OCI-LY7 (cell line): ENCODE results near the gene SPON1. TPM values are rescaled to one million over a fixed set of nuclear protein-coding genes. Genes with fewer than 3 reads are reported as not detected.
"Not testable (repeated sequence)": the region's sequence is repeated elsewhere in the genome, so short reads cannot be mapped to it uniquely, and the experiment has no call there.

ENCODE experiments used
- BruUV-seq: library from RNA; stranded (reverse); fragments of 400-500 nt; replicated peaks from 2 replicates; lab custom pipeline; 2021; lab: Mats Ljungman, UMichigan
- CTCF ChIA-PET: fragments of 300-600 bp; sonication (Branson Sonifier 250); formaldehyde crosslinking; loops from one replicate; lab custom pipeline; 2022; ENCODE audit warnings: antibody characterized with exemption; ENCODE audit not compliant: unreplicated experiment; lab: Charles Lee
- POLR2A ChIA-PET: fragments of 300-600 bp; sonication (Branson Sonifier 250); formaldehyde crosslinking; loops from one replicate; lab custom pipeline; 2022; ENCODE audit warnings: antibody characterized with exemption; lab: Charles Lee
- DNase-seq: peaks from one replicate; pipeline ENCODE4 v3.0.0-alpha.2; 2015; ENCODE audit warnings: low spot score
- H2AFZ ChIP-seq: fragments of 200-600 bp; sonication (generic), shearing (Covaris generic); 2 replicates; pipeline ENCODE4 v1.6.1; 2014; ENCODE audit warnings: mild to moderate bottlenecking, antibody characterized with exemption, low read length, moderate library complexity
- H3K27ac ChIP-seq: fragments of 200-600 bp; sonication (generic); 2 replicates; pipeline ENCODE4 v1.5.1; 2014; ENCODE audit warnings: mixed run types, low read depth, mild to moderate bottlenecking, moderate library complexity, low read length, inconsistent platforms; ENCODE audit not compliant: poor library complexity, severe bottlenecking
- H3K36me3 ChIP-seq: fragments of 200-600 bp; sonication (generic); 2 replicates; pipeline ENCODE4 v1.6.1; 2014; ENCODE audit warnings: mild to moderate bottlenecking, antibody characterized with exemption, low read length, moderate library complexity, mixed read lengths; ENCODE audit not compliant: insufficient read depth
- H3K4me1 ChIP-seq: fragments of 200-600 bp; sonication (generic); 2 replicates; pipeline ENCODE4 v1.5.1; 2014; ENCODE audit warnings: mild to moderate bottlenecking, low read length; ENCODE audit not compliant: insufficient read depth, poor library complexity, severe bottlenecking
- H3K4me2 ChIP-seq: fragments of 200-600 bp; sonication (generic); 2 replicates; pipeline ENCODE4 v1.6.1; 2014; ENCODE audit warnings: mild to moderate bottlenecking, low read length
- H3K4me3 ChIP-seq: fragments of 200-600 bp; sonication (generic); 2 replicates; pipeline ENCODE4 v1.5.1; 2014; ENCODE audit warnings: mild to moderate bottlenecking, low read depth, low read length; ENCODE audit not compliant: poor library complexity, severe bottlenecking
- H3K79me2 ChIP-seq: fragments of 200-600 bp; sonication (generic); 2 replicates; pipeline ENCODE4 v1.6.1; 2016; ENCODE audit warnings: low read depth, mild to moderate bottlenecking, low read length, moderate library complexity, mixed read lengths; ENCODE audit not compliant: insufficient read depth
- H3K9me2 ChIP-seq: fragments of 200-600 bp; sonication (generic); 2 replicates; pipeline ENCODE4 v1.6.1; 2016; ENCODE audit warnings: mild to moderate bottlenecking, low read length, mixed read lengths; ENCODE audit not compliant: insufficient read depth
- H3K9me3 ChIP-seq: fragments of 200-600 bp; sonication (generic); 2 replicates; pipeline ENCODE4 v1.6.1; 2014; ENCODE audit warnings: mild to moderate bottlenecking, mixed run types, low read length, mixed read lengths
- H4K20me1 ChIP-seq: fragments of 200-600 bp; sonication (generic); 2 replicates; pipeline ENCODE4 v1.6.1; 2014; ENCODE audit warnings: mild to moderate bottlenecking, antibody characterized with exemption, low read length, moderate library complexity, mixed read lengths; ENCODE audit not compliant: insufficient read depth
- EZH2phosphoT487 ChIP-seq: fragments of 200-600 bp; sonication (generic); IDR thresholded peaks from 2 replicates; pipeline ENCODE4 v1.6.1; 2018; ENCODE audit warnings: low read depth, borderline replicate concordance, mild to moderate bottlenecking, mixed run types, antibody characterized with exemption, low read length, moderate library complexity, mixed read lengths
- intact Hi-C: fragments of 100-400 bp; cut with micrococcal nuclease; formaldehyde crosslinking; loops from one replicate; pipeline ENCODE4 v1.10.0; 2022; ENCODE audit not compliant: unreplicated experiment
- total RNA-seq, 2 experiments: library from RNA; depleted of rRNA in 1 of 2; stranded (reverse); fragments of >200 nt in 1 of 2; shearing (Covaris generic) in 1 of 2; gene quantifications; 2 replicates each; pipeline ENCODE4 v1.2.3, GENCODE V29; 2014 to 2022
- TF ChIP-seq, protein P1 (sequence below): fragments of 200-600 bp; sonication (generic); conservative IDR thresholded peaks from 2 replicates; pipeline ENCODE4 v1.5.1; 2014; ENCODE audit warnings: mild to moderate bottlenecking, antibody characterized with exemption, low read length, moderate library complexity, mixed read lengths

The SPON1 gene
- total RNA-seq, 2 experiments from 2014 or later, result 0.38 TPM; not detected in 1

DNA sequence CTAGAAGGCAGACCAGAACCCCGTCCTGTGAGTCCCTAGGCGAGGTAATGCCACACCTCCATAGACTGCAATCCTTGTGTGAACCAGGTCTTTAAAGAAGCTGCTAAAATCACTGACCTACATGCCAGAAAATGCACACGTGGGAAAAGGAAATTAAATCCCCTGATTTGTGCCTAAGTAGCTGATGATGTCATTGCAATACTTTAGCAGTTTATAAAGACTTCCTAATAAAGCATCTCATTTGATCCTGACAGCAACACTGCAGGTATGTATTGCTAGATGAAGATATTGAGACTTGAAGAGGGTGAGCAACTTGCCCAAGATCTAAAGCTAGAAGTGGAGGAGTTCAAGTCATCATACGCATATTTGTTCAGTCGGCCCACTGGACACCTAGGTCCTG lies 289.2 kb downstream of the SPON1 start:
- TF ChIP-seq EZH2phosphoT487, result no peak
- TF ChIP-seq, protein P1, sequence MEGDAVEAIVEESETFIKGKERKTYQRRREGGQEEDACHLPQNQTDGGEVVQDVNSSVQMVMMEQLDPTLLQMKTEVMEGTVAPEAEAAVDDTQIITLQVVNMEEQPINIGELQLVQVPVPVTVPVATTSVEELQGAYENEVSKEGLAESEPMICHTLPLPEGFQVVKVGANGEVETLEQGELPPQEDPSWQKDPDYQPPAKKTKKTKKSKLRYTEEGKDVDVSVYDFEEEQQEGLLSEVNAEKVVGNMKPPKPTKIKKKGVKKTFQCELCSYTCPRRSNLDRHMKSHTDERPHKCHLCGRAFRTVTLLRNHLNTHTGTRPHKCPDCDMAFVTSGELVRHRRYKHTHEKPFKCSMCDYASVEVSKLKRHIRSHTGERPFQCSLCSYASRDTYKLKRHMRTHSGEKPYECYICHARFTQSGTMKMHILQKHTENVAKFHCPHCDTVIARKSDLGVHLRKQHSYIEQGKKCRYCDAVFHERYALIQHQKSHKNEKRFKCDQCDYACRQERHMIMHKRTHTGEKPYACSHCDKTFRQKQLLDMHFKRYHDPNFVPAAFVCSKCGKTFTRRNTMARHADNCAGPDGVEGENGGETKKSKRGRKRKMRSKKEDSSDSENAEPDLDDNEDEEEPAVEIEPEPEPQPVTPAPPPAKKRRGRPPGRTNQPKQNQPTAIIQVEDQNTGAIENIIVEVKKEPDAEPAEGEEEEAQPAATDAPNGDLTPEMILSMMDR, result no peak
- intact Hi-C loops, result no loop called here
- no TSS peak for BruUV-seq
- no peak for DNase-seq
- Histone ChIP-seq H3K4me3 (no peak overlapping the region), H3K4me1 (peaks cover 12% of the 10 kb centered on the region), H3K9me3 (no peaks in the 10 kb centered on the region), H3K27ac (no peak overlapping the region), H3K4me2 (no peak overlapping the region), H4K20me1 (no peaks in the 10 kb centered on the region), H3K36me3 (no peaks in the 10 kb centered on the region), H3K79me2 (no peaks in the 10 kb centered on the region), H2AFZ (no peak overlapping the region), H3K9me2 (no peaks in the 10 kb centered on the region)
- CTCF ChIA-PET, result no interaction called here
- POLR2A ChIA-PET, result interaction anchor here (1.2 kb wide), 1 partner anchor 479 kb away, joined by 5 read pairs; no protein-coding TSS in a partner anchor

DNA sequence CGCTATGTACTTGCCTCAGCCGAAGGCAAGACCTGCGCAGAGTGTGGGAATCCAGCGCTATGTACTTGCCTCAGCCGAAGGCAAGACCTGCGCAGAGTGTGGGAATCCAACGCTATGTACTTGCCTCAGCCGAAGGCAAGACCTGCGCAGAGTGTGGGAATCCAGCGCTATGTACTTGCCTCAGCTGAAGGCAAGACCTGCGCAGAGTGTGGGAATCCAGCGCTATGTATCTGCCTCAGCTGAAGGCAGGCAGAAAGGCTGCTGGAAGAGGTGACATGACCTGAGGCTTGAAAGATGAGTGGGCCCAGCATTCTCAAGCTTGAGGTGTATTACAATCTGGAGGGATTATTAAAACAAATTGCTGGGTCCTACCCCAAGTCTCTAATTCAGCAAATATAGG lies 290.0 kb downstream of the SPON1 start:
- H3K9me3 ChIP-seq, H3K4me3 ChIP-seq, POLR2A ChIA-PET, H3K36me3 ChIP-seq, H3K4me2 ChIP-seq, H2AFZ ChIP-seq, DNase-seq, H4K20me1 ChIP-seq, BruUV-seq, intact Hi-C loops, H3K9me2 ChIP-seq, H3K79me2 ChIP-seq, H3K27ac ChIP-seq, CTCF ChIA-PET: not testable (repeated sequence)
- H3K4me1 ChIP-seq, result peaks cover 12% of the 10 kb centered on the region

DNA sequence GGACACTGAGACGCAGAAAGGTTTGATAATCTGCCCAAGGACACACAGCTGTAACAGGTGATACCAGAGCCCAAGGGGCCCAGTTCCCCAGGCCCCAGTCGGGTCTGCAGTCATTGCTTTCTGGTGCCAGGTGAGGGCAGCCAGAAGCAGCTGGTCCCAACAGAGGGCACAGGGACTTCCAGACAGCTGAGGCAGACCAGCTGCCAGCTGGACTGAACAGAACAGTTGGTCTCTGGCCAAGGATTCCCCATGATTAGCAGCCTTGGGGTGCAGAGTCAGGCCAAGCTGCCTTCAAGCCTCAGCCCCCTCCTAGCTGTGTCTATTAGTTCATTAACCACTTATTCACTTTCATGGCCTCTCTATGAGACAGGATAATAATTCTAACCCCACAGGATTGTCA lies 290.9 kb downstream of the SPON1 start:
- ChIA-PET POLR2A (no interaction called here), CTCF (no interaction called here)
- Histone ChIP-seq H3K79me2 (no peaks in the 10 kb centered on the region), H2AFZ (no peak overlapping the region), H4K20me1 (no peaks in the 10 kb centered on the region), H3K27ac (no peak overlapping the region), H3K9me3 (no peaks in the 10 kb centered on the region), H3K36me3 (no peaks in the 10 kb centered on the region), H3K4me1 (peaks cover 8% of the 10 kb centered on the region), H3K4me3 (no peak overlapping the region), H3K9me2 (no peaks in the 10 kb centered on the region), H3K4me2 (no peak overlapping the region)
- intact Hi-C loops, result no loop called here
- DNase-seq, result no peak
- TF ChIP-seq, protein P1, result no peak
- TF ChIP-seq EZH2phosphoT487, result no peak
- no TSS peak for BruUV-seq
